Hematopoietic multipotent progenitor cell (in vitro differentiated cells): ENCODE results near the gene METTL25B. TPM values are rescaled to one million over a fixed set of nuclear protein-coding genes. Genes with fewer than 3 reads are reported as not detected.

Experiments
- DNase-seq, 3 donors: peaks; one replicate each; pipeline ENCODE4 v3.0.0-alpha.2; 2011 to 2015; ENCODE audit warnings: low read depth in 2 of 3, low spot score in 2 of 3
- total RNA-seq: library from RNA; depleted of rRNA; stranded (reverse); fragments of >200 nt; gene quantifications from one replicate; pipeline ENCODE4 v1.2.3, GENCODE V29; 2012

Gene METTL25B
- total RNA-seq, 1 donor = 12.9 TPM

GRCh38 chr1:156700736-156701531 is 27.3 kb upstream of the METTL25B start:
- no peak for DNase-seq

GRCh38 chr1:156703336-156703735 is 24.9 kb upstream of the METTL25B start:
- no peak for DNase-seq

- no peak for DNase-seq
These were observed 24.5 kb upstream of the METTL25B start for GRCh38 chr1:156703741-156704140.

- no peak for DNase-seq
These were observed 24.0 kb upstream of the METTL25B start for GRCh38 chr1:156704166-156704711.

GRCh38 chr1:156704930-156705320 is 23.3 kb upstream of the METTL25B start:
- peak in 1 of 3 donors; percentile 55 for DNase-seq

- DNase-seq = peak in 2 of 3 donors; percentile 44 to 53
These were observed 22.9 kb upstream of the METTL25B start, which contains the start of gene CRABP2 for GRCh38 chr1:156705321-156705917. TSS of gene CRABP2 (minus strand) at chr1:156705583. CDS start at chr1:156705446, 137 bp downstream.

GRCh38 chr1:156705918-156706656 is 22.2 kb upstream of the METTL25B start:
- peak in 2 of 3 donors; percentile 61 to 65 for DNase-seq

GRCh38 chr1:156706657-156707416 is 21.4 kb upstream of the METTL25B start:
- peak in 2 of 3 donors; percentile 25 to 26 for DNase-seq

- DNase-seq = no peak
These were observed 20.7 kb upstream of the METTL25B start for GRCh38 chr1:156707417-156708217.

- DNase-seq = no peak
These were observed 20.0 kb upstream of the METTL25B start for GRCh38 chr1:156708218-156708661.

GRCh38 chr1:156709031-156709430 is 19.2 kb upstream of the METTL25B start:
- DNase-seq = no peak

GRCh38 chr1:156709757-156710489 is 18.3 kb upstream of the METTL25B start:
- no peak for DNase-seq

- DNase-seq = no peak
These were observed 17.1 kb upstream of the METTL25B start for GRCh38 chr1:156711011-156711817.

GRCh38 chr1:156712626-156713025 is 15.6 kb upstream of the METTL25B start:
- DNase-seq = no peak

GRCh38 chr1:156714830-156715229 is 13.4 kb upstream of the METTL25B start:
- no peak for DNase-seq

GRCh38 chr1:156717351-156717750 is 10.9 kb upstream of the METTL25B start:
- no peak for DNase-seq

- no peak for DNase-seq
These were observed 7.1 kb upstream of the METTL25B start for GRCh38 chr1:156721131-156721530.

GRCh38 chr1:156721535-156721934 is 6.7 kb upstream of the METTL25B start:
- no peak for DNase-seq
